Heart left ventricle (tissue), 16 donors: Measurements from ENCODE around the gene SERP2. TPM values are rescaled to one million over a fixed set of nuclear protein-coding genes. Genes with fewer than 3 reads are reported as not detected.

Source experiments
- ATAC-seq, 4 donors: fragments of 200-7000 bp; cut with Tn5 transposase; one replicate each; pipeline ENCODE4 v1.9.1; 2020 to 2022; ENCODE audit warnings: moderate library complexity in 4 of 4, mild to moderate bottlenecking in 3 of 4, moderate number of reproducible peaks in 1 of 4
- DNase-seq, 5 donors: peaks; one replicate each; pipeline ENCODE4 v3.0.0-alpha.2; 2020
- H3K27ac ChIP-seq, 12 donors: fragments of 200-600 bp; sonication (generic) in 4 of 12; one replicate each; pipeline versions ENCODE4 v1.5.0 to v1.8.0; 2016 to 2022; ENCODE audit warnings: mild to moderate bottlenecking in 2 of 12
- H3K27me3 ChIP-seq, 9 donors: fragments of 200-600 bp; sonication (generic) in 2 of 9; one replicate each; pipeline versions ENCODE4 v1.5.1 to v1.8.0; 2016 to 2022; ENCODE audit warnings: mild to moderate bottlenecking in 3 of 9
- H3K36me3 ChIP-seq, 9 donors: fragments of 200-600 bp; sonication (generic) in 2 of 9; one replicate each; pipeline versions ENCODE4 v1.5.0 to v1.8.0; 2018 to 2022; ENCODE audit warnings: mild to moderate bottlenecking in 2 of 9
- H3K4me1 ChIP-seq, 12 donors: fragments of 200-600 bp; sonication (generic) in 4 of 12; one replicate each; pipeline versions ENCODE4 v1.5.0 to v1.8.0; 2016 to 2022; ENCODE audit warnings: mild to moderate bottlenecking in 3 of 12
- H3K4me3 ChIP-seq, 12 donors: fragments of 200-600 bp; sonication (generic) in 4 of 12; one replicate each; pipeline versions ENCODE4 v1.5.0 to v1.8.0; 2017 to 2022; ENCODE audit warnings: mild to moderate bottlenecking in 9 of 12, moderate library complexity in 4 of 12
- H3K9me3 ChIP-seq, 12 donors: fragments of 200-600 bp; sonication (generic) in 4 of 12; one replicate each; pipeline versions ENCODE4 v1.5.0 to v1.8.0; 2016 to 2022; ENCODE audit warnings: mild to moderate bottlenecking in 1 of 12
- CTCF ChIP-seq, 12 donors: fragments of 200-600 bp; sonication (generic) in 4 of 12; IDR thresholded peaks; one replicate each; pipeline versions ENCODE4 v1.5.0 to v1.8.0; 2018 to 2022; ENCODE audit warnings: antibody characterized with exemption in 12 of 12, mild to moderate bottlenecking in 5 of 12
- POLR2A ChIP-seq, 2 donors: fragments of 450-650 bp; IDR thresholded peaks; one replicate each; pipeline ENCODE4 v1.6.1; 2017; ENCODE audit warnings: antibody characterized with exemption in 2 of 2, mild to moderate bottlenecking in 2 of 2, moderate library complexity in 2 of 2
- WGBS, 4 donors: extraction: QIAGEN DNeasy Blood & Tissue Kit in 2 of 4; methylation state at CpG; one replicate each; pipeline versions ENCODE4 v1.1.5 to v1.1.7; 2013 to 2018; 5-methylcytosine and 5-hydroxymethylcytosine counted together
- intact Hi-C, 10 donors: fragments of 100-400 bp; cut with DNase I; formaldehyde crosslinking; loops; one replicate each; pipeline versions ENCODE4 v1.11.1 to v1.14.2; 2022
- polyA plus RNA-seq, 2 donors: library from polyadenylated mRNA; stranded (reverse); fragments of 200-250 nt; gene quantifications; one replicate each; pipeline ENCODE4 v1.2.3, GENCODE V29; 2013
- total RNA-seq, 9 donors: library from RNA; depleted of rRNA in 2 of 9; stranded (reverse); fragments of >200 nt in 2 of 9; fragmentation: NEBNext Ultra II Directional in 3 of 9; extraction: Animal tissue kit (Norgen Biotek cat#: 25700) in 3 of 9; gene quantifications; one replicate each; pipeline versions ENCODE4 v1.1.0 to v1.2.4, GENCODE V29; 2016 to 2023
- donor health status: ischemic (EF 13 %, LVEDD 7.1; RV severe dilation, severe dysfunction).
- donor health status: healthy with polysubstance abuse.
- donor health status: DM: no; HTN: yes; CAD: no.
- donor health status: DM: no; HTN: no; CAD: no.
- donor health status: ischemic (EF 25% LVEDD 6.9; RV normal size, moderate dysfunction).
- donor health status: ischemic (EF 25% LVEDD 5.7; RV mildly dilated, moderate dysfunction).
- donor health status: healthy.
- donor health status: DM: yes; HTN: yes; CAD: no.
- donor health status: ischemic (EF 35%, LVEDD 5.7; RV mildly dilated, moderate dysfunction).
- donor health status: nonischemic (EF 11% LVEDD 7.7; RV severe dilation, severe dysfunction).
- donor health status: DM: yes; HTN: yes; CAD: no.
- donor health status: PGD.
- donor health status: ischemic (EF 29% LVEDD 5.4; RV normal size, mild dysfunction).
- donor health status: nonischemic (EF 23%, LVEDD 6.1; RV moderate dilation, normal function).

Gene SERP2
- total and polyA plus RNA-seq, 11 donors, result 9.6 to 16.6 (median 12.9) TPM

GRCh38 chr13:44336934-44337333, 36.7 kb upstream of the SERP2 start:
- no peak overlapping the region for H3K27ac ChIP-seq
- 89 to 93% (median 92%) methylated on average over 4 of the region's 4 CpGs for WGBS, 4 donors
- no peak overlapping the region for H3K4me3 ChIP-seq
- H3K4me1 ChIP-seq, result peaks cover 0 to 12% (median 9%) of the 10 kb centered on the region in 12 donors
- H3K9me3 ChIP-seq, result peaks cover 0 to 9% (median 0%) of the 10 kb centered on the region in 12 donors
- TF ChIP-seq POLR2A (IDR thresholded peaks at IDR 0.05) (no peak), CTCF (IDR thresholded peaks at IDR 0.05) (no peak)
- ATAC-seq (no peak), DNase-seq (no peak)
- intact Hi-C loops, result no loop called here
- no peaks in the 10 kb centered on the region for H3K27me3 ChIP-seq
- no peaks in the 10 kb centered on the region for H3K36me3 ChIP-seq

- no peak for DNase-seq
- Histone ChIP-seq H3K4me1 (peaks cover 0 to 5% (median 2%) of the 10 kb centered on the region in 12 donors), H3K27me3 (no peaks in the 10 kb centered on the region), H3K36me3 (no peaks in the 10 kb centered on the region), H3K27ac (no peak overlapping the region), H3K4me3 (no peak overlapping the region), H3K9me3 (peaks cover 0 to 9% (median 0%) of the 10 kb centered on the region in 12 donors)
- no peak for ATAC-seq
- WGBS, 4 donors, result 92 to 96% (median 94%) methylated on average over 4 of the region's 4 CpGs
- no peak for TF ChIP-seq POLR2A (IDR thresholded peaks at IDR 0.05)
- TF ChIP-seq CTCF (IDR thresholded peaks at IDR 0.05), result no peak
- intact Hi-C loops, result no loop called here
Observed at GRCh38 chr13:44337581-44337980, 36.0 kb upstream of the SERP2 start.

GRCh38 chr13:44340508-44340907, 33.1 kb upstream of the SERP2 start:
- Histone ChIP-seq H3K27ac (no peak overlapping the region), H3K4me1 (no peaks in the 10 kb centered on the region), H3K27me3 (no peaks in the 10 kb centered on the region), H3K36me3 (no peaks in the 10 kb centered on the region), H3K4me3 (no peak overlapping the region), H3K9me3 (peaks cover 0 to 9% (median 0%) of the 10 kb centered on the region in 12 donors)
- intact Hi-C loops, result no loop called here
- ATAC-seq, result no peak
- no peak for DNase-seq
- TF ChIP-seq CTCF (IDR thresholded peaks at IDR 0.05) (no peak), POLR2A (IDR thresholded peaks at IDR 0.05) (no peak)
- WGBS, 4 donors, result 62 to 75% (median 69%) methylated on average over 2 of the region's 2 CpGs

- ATAC-seq (no peak), DNase-seq (no peak)
- no peak overlapping the region for H3K4me3 ChIP-seq
- H3K27ac ChIP-seq, result no peak overlapping the region
- peaks cover 0 to 9% (median 0%) of the 10 kb centered on the region in 12 donors for H3K9me3 ChIP-seq
- H3K36me3 ChIP-seq, result no peaks in the 10 kb centered on the region
- 95 to 100% (median 98%) methylated on average over 1 of the region's 1 CpG for WGBS, 4 donors
- no peak for TF ChIP-seq CTCF (IDR thresholded peaks at IDR 0.05)
- TF ChIP-seq POLR2A (IDR thresholded peaks at IDR 0.05), result no peak
- no peaks in the 10 kb centered on the region for H3K27me3 ChIP-seq
- intact Hi-C loops, result no loop called here
- H3K4me1 ChIP-seq, result no peaks in the 10 kb centered on the region
Observed at GRCh38 chr13:44342741-44343140, 30.9 kb upstream of the SERP2 start.
